Lung (tissue), 12 donors: Measurements from ENCODE around the gene CSNK1A1. TPM values are rescaled to one million over a fixed set of nuclear protein-coding genes. Genes with fewer than 3 reads are reported as not detected.
A peak's percentile ranks its signal among the peaks of the same experiment; 100 is the strongest.

Experiments used
- ATAC-seq: fragments of 200-7000 bp; cut with Tn5 transposase; one replicate; pipeline ENCODE4 v1.9.1; 2020; ENCODE audit warnings: moderate number of reproducible peaks; ENCODE audit not compliant: insufficient read depth, low FRiP score
- DNase-seq, 3 donors: peaks; one replicate each; pipeline ENCODE4 v3.0.0-alpha.2; 2013 to 2017
- H3K27ac ChIP-seq, 2 donors: one replicate each; pipeline ENCODE4 v1.5.1; 2013; ENCODE audit warnings: mild to moderate bottlenecking in 2 of 2, moderate library complexity in 2 of 2, control low read depth in 1 of 2, inconsistent platforms in 1 of 2, low read depth in 1 of 2, low read length in 1 of 2
- H3K27me3 ChIP-seq, 3 donors: one replicate each; pipeline ENCODE4 v1.5.1; 2013; ENCODE audit warnings: low read length in 2 of 3; ENCODE audit not compliant: control insufficient read depth in 3 of 3, insufficient read depth in 3 of 3
- H3K36me3 ChIP-seq, 4 donors: one replicate each; pipeline ENCODE4 v1.5.1; 2013; ENCODE audit warnings: low read length in 4 of 4, mild to moderate bottlenecking in 1 of 4, moderate library complexity in 1 of 4; ENCODE audit not compliant: control insufficient read depth in 4 of 4, insufficient read depth in 4 of 4
- H3K4me1 ChIP-seq, 5 donors: one replicate each; pipeline ENCODE4 v1.5.1; 2013; ENCODE audit warnings: low read length in 5 of 5, mild to moderate bottlenecking in 2 of 5, moderate library complexity in 1 of 5; ENCODE audit not compliant: control insufficient read depth in 5 of 5, insufficient read depth in 5 of 5
- H3K4me3 ChIP-seq: one replicate; pipeline ENCODE4 v1.5.1; 2013; ENCODE audit warnings: mild to moderate bottlenecking, control low read depth, moderate library complexity
- H3K9ac ChIP-seq, 2 donors: one replicate each; pipeline ENCODE4 v1.5.1; 2013; ENCODE audit warnings: low read length in 2 of 2, control low read depth in 1 of 2; ENCODE audit not compliant: insufficient read depth in 1 of 2
- H3K9me3 ChIP-seq, 4 donors: one replicate each; pipeline ENCODE4 v1.5.1; 2013; ENCODE audit warnings: low read length in 3 of 4, mild to moderate bottlenecking in 1 of 4, moderate library complexity in 1 of 4; ENCODE audit not compliant: control insufficient read depth in 4 of 4, insufficient read depth in 3 of 4
- CTCF ChIP-seq: IDR thresholded peaks from 2 replicates; pipeline ENCODE4 v1.5.1; 2012; ENCODE audit warnings: mild to moderate bottlenecking; ENCODE audit errors: control extremely low read depth, extremely low read depth
- WGBS, 2 donors: extraction: QIAGEN DNeasy Blood & Tissue Kit; methylation state at CpG; one replicate each; pipeline ENCODE4 v1.1.7; 2013; 5-methylcytosine and 5-hydroxymethylcytosine counted together
- polyA plus RNA-seq, 2 donors: library from polyadenylated mRNA; stranded (reverse); fragments of 200-250 nt; gene quantifications; one replicate each; pipeline ENCODE4 v1.2.1, GENCODE V29; 2013
- total RNA-seq, 2 donors: library from RNA; depleted of rRNA in 1 of 2; stranded (reverse); fragments of >200 nt in 1 of 2; gene quantifications; one replicate each; pipeline ENCODE4 v1.2.1, GENCODE V29; 2014 to 2021
- donor health status: control.
- donor health status: control.
- donor health status: Bipolar disorder and iron deficiency.
- donor health status: healthy.
- donor health status: DM: yes; HTN: yes; CAD: no.

The CSNK1A1 gene
- total and polyA plus RNA-seq, 4 donors: 48.6 to 299 (median 193) TPM

DNA sequence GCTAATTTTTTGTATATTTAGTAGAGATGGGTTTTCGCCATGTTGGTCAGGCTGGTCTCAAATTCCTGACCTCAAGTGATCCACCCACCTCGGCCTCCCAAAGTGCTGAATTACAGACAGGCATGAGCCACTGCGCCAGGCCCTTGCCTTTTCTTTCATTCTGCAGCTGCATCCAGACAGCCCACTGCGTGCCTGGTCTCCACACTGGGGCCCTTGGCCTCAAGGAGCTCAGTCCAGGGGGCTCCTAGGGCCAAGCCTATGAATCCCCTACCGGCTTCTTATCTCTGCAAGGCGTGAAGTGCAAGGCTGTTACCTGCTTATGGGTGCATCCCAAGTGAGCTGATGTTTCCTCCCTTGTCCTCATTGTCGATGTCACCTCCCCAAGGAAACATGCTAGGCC is 78.8 kb downstream of the CSNK1A1 start:
- Histone ChIP-seq H3K36me3 (no peaks in the 10 kb centered on the region), H3K27ac (no peak overlapping the region), H3K9me3 (no peaks in the 10 kb centered on the region), H3K9ac (no peak overlapping the region), H3K4me1 (peaks cover 0 to 8% (median 0%) of the 10 kb centered on the region in 5 donors), H3K4me3 (no peak overlapping the region), H3K27me3 (no peaks in the 10 kb centered on the region)
- no peak for TF ChIP-seq CTCF
- DNase-seq (no peak), ATAC-seq (no peak)
- 95 to 97% methylated on average over 7 of the region's 7 CpGs for whole genome bisulfite sequencing, 2 donors

GRCh38 chr5:149471406-149472183 is 79.6 kb downstream of the CSNK1A1 start:
- peak overlapping the region in 1 of 2 donors; percentile 13 for H3K27ac ChIP-seq
- TF ChIP-seq CTCF: no peak
- peaks cover 0 to 8% (median 0%) of the 10 kb centered on the region in 5 donors for H3K4me1 ChIP-seq
- H3K9ac ChIP-seq: no peak overlapping the region
- ATAC-seq: peak; percentile 44
- DNase-seq: peak in 2 of 3 donors; percentile 66 to 71
- no peaks in the 10 kb centered on the region for H3K9me3 ChIP-seq
- no peaks in the 10 kb centered on the region for H3K36me3 ChIP-seq
- 70 to 76% methylated on average over 15 of the region's 15 CpGs for WGBS, 2 donors
- no peak overlapping the region for H3K4me3 ChIP-seq
- H3K27me3 ChIP-seq: no peaks in the 10 kb centered on the region

- WGBS, 2 donors: 86 to 91% methylated on average over 6 of the region's 6 CpGs
- Histone ChIP-seq H3K27me3 (no peaks in the 10 kb centered on the region), H3K27ac (peak overlapping the region in 1 of 2 donors; percentile 13), H3K9me3 (no peaks in the 10 kb centered on the region), H3K36me3 (no peaks in the 10 kb centered on the region), H3K4me1 (peaks cover 0 to 8% (median 0%) of the 10 kb centered on the region in 5 donors), H3K9ac (no peak overlapping the region), H3K4me3 (no peak overlapping the region)
- no peak for TF ChIP-seq CTCF
- ATAC-seq (no peak), DNase-seq (no peak)
These were observed 80.3 kb downstream of the CSNK1A1 start for GRCh38 chr5:149470942-149471341.
